ENCODE measurements around the gene LRMDA.

DNA sequence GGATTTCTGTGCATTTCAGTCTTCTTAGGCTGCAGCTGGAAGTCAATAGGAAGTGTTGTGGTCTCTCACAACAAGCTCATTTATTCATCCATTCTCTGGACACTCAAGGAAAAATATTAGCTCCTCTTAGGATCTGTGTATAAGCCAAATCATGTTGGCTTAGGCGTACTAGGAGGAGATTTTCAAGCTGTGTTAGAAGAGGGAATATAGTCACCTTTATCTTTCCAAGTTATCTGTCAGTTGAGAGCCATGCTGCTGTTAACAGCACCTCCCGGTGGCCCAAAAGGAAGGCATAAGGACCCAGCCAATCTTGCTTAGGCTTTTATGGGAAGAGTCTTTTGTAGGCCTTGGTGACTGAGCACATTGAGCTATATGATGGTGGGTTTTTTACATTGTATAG, 220.0 kb downstream of the LRMDA start:
- TF ChIP-seq CTCF (conservative IDR thresholded peaks at IDR 0.05; ENCODE audit: low read length) (peak; percentile 65), EZH2phosphoT487 (IDR thresholded peaks at IDR 0.05; ENCODE audit: borderline replicate concordance) (no peak)

Data from Loucy (cell line).